GM06990 (cell line): ENCODE results near the gene PCP4L1.

Source experiments
- DNase-seq: peaks from one replicate; pipeline ENCODE4 v3.0.0-alpha.2; 2011; ENCODE audit not compliant: insufficient read length; ENCODE audit errors: extremely low read depth
- H3K27me3 ChIP-seq: replicated peaks from 2 replicates; pipeline ENCODE4 v1.6.0; 2011; ENCODE audit warnings: low read length; ENCODE audit not compliant: control insufficient read depth, insufficient read depth
- H3K36me3 ChIP-seq: 2 replicates; pipeline ENCODE4 v1.5.1; 2011; ENCODE audit warnings: low read length; ENCODE audit not compliant: control insufficient read depth, insufficient read depth
- H3K4me3 ChIP-seq: replicated peaks from 2 replicates; pipeline ENCODE4 v1.5.1; 2011; ENCODE audit warnings: low read depth, mild to moderate bottlenecking, control low read depth, low read length
- TF ChIP-seq, protein P1 (sequence below): IDR thresholded peaks from 2 replicates; pipeline ENCODE4 v1.5.1; 2011; ENCODE audit warnings: low read length, control low read depth, mild to moderate bottlenecking, inconsistent platforms; ENCODE audit not compliant: insufficient read depth, poor library complexity, severe bottlenecking

Gene PCP4L1

GRCh38 chr1:161217831-161218230, 40.7 kb upstream of the PCP4L1 start:
- Histone ChIP-seq H3K27me3 (no peaks in the 10 kb centered on the region), H3K36me3 (peaks cover 9% of the 10 kb centered on the region), H3K4me3 (no peak overlapping the region)
- DNase-seq: no peak
- TF ChIP-seq, protein P1, sequence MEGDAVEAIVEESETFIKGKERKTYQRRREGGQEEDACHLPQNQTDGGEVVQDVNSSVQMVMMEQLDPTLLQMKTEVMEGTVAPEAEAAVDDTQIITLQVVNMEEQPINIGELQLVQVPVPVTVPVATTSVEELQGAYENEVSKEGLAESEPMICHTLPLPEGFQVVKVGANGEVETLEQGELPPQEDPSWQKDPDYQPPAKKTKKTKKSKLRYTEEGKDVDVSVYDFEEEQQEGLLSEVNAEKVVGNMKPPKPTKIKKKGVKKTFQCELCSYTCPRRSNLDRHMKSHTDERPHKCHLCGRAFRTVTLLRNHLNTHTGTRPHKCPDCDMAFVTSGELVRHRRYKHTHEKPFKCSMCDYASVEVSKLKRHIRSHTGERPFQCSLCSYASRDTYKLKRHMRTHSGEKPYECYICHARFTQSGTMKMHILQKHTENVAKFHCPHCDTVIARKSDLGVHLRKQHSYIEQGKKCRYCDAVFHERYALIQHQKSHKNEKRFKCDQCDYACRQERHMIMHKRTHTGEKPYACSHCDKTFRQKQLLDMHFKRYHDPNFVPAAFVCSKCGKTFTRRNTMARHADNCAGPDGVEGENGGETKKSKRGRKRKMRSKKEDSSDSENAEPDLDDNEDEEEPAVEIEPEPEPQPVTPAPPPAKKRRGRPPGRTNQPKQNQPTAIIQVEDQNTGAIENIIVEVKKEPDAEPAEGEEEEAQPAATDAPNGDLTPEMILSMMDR: no peak

- Histone ChIP-seq H3K4me3 (no peak overlapping the region), H3K36me3 (peaks cover 9% of the 10 kb centered on the region), H3K27me3 (no peaks in the 10 kb centered on the region)
- no peak for DNase-seq
- TF ChIP-seq, protein P1: no peak
Observed at GRCh38 chr1:161218301-161219077, 40.1 kb upstream of the PCP4L1 start.

DNA sequence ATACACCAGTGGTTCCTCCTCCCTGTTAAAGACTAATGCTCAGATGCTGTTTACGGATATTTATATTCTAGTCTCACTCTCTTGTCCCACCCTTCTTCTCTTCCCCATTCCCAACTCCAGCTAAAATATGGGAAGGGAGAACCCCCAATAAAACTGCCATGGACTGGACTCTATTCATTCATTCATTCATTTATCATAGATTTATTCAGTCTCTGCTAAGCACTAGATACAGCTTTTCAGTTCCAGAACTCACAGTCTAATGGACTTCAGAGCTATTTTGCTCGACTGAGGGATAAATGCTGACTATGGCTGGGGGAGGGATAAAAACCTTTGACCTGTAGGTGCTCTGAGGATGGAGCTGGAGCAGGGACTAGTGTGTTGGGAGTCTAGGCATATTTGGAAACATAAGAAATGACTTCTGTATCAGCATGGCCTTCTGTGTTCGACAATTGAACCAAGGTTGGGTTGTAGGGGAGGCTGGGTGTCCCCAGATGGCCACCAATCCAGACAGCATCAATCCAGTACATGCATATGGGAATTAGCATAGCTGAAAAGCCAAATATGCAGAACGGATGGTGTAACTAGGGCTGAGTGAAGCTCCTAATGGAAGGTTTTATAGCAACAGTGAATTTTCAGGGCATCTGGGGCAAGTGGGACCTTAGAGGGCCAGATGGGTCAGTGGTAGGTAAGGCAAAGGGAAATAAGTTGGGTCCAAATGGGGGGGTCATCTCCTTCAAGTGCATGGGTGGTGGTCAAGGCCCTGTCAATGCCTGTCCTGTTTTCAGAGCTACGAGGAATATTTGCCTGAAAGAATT, 39.3 kb upstream of the PCP4L1 start:
- TF ChIP-seq, protein P1: no peak
- Histone ChIP-seq H3K4me3 (no peak overlapping the region), H3K27me3 (no peaks in the 10 kb centered on the region), H3K36me3 (peaks cover 5% of the 10 kb centered on the region)
- no peak for DNase-seq

DNA sequence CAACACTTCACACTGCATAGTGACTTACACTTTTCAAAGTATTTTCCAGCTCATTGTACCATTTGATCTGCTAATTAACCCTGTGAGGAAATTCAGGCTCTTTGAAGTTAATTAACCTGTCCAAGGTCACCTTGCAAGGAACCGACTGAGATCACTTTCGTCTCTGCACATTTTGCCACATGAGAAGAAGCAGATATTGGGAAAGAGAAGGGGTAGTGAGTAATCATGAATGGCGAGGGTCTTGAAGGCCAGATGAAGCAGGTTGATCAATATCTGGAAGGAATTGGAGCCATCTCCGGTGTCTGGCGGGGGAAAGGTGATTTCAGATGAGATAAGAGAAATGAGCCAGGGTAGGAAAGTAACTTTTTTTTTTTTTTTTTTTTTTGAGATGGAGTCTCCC, 38.5 kb upstream of the PCP4L1 start:
- no peak for DNase-seq
- Histone ChIP-seq H3K27me3 (no peaks in the 10 kb centered on the region), H3K4me3 (no peak overlapping the region), H3K36me3 (peaks cover 4% of the 10 kb centered on the region)
- TF ChIP-seq, protein P1: no peak

DNA sequence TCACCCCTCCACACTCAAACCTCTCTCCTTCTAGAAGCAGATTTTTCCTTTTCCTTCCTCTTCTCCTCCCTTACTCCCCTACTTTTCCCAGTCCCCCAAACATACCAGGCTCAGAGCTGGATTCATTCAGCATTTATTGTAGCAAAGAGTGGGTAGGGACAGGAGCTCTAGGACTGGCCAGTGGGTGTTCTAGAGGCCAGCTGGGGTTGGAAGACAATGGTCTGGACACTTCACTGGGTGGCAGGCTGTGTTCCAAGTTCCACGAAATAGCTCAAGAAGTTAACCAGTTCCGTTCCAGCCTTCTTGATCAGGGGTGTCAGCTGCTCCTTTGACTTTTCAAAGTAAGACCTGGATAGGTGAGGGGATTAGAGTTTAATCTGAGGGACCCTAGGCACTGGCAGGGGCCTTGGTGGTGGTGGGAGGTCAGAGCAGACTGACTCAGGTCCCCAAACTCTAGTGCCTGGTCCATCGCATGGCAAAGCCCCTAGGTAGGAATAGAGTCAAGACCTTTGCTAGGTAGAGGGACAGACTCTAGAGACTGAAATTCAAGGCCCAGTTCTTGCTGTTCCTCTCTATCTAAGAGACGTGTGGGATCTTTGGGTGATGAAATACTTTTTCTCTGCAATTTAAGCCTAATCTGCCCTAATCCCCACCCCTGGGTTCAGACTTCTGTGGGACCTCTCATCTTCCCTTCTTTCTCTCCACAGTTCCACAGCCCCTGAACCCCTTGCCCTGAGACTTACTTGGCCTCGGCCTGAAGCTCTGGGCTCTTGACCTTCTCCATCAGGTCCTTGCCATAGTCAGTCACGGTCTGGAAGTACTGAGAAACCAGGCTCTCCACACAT, 36.1 kb upstream of the PCP4L1 start:
- Histone ChIP-seq H3K36me3 (no peaks in the 10 kb centered on the region), H3K4me3 (no peak overlapping the region), H3K27me3 (no peaks in the 10 kb centered on the region)
- TF ChIP-seq, protein P1: no peak
- DNase-seq: no peak
